Measurements from ENCODE around the gene GDAP2.

Gene GDAP2

DNA sequence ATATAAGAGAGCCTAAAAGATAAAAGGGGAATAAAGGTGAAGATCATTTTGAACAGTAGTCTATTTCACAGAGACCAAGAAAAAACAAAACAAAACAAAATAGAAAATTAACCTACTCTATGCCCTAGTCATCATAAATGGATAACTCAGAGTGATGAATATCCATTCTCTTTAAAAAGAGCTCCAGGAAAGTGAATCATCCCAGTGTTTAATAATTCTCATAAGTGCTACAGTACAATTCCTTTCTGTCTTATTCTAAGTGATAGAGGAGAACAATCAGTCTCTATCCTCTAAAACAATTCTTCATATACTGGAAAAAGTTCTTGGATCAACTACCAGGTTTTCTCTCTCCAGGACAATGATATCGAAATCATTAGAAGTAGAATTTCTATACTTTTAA lies 45.8 kb downstream of the GDAP2 start:
- TF ChIP-seq SIN3A (IDR thresholded peaks at IDR 0.05; ENCODE audit: borderline replicate concordance, insufficient read depth, low read length) (no peak), TAF1 (IDR thresholded peaks at IDR 0.05; ENCODE audit: borderline replicate concordance, insufficient read depth, low read length) (no peak), POLR2AphosphoS5 (IDR thresholded peaks at IDR 0.05; ENCODE audit: low read depth, low read length) (no peak), FOXP2 (optimal IDR thresholded peaks at IDR 0.05; ENCODE audit: borderline replicate concordance, extremely low read depth, extremely low read length, insufficient read depth) (no peak)
- TF ChIP-seq, protein P1, sequence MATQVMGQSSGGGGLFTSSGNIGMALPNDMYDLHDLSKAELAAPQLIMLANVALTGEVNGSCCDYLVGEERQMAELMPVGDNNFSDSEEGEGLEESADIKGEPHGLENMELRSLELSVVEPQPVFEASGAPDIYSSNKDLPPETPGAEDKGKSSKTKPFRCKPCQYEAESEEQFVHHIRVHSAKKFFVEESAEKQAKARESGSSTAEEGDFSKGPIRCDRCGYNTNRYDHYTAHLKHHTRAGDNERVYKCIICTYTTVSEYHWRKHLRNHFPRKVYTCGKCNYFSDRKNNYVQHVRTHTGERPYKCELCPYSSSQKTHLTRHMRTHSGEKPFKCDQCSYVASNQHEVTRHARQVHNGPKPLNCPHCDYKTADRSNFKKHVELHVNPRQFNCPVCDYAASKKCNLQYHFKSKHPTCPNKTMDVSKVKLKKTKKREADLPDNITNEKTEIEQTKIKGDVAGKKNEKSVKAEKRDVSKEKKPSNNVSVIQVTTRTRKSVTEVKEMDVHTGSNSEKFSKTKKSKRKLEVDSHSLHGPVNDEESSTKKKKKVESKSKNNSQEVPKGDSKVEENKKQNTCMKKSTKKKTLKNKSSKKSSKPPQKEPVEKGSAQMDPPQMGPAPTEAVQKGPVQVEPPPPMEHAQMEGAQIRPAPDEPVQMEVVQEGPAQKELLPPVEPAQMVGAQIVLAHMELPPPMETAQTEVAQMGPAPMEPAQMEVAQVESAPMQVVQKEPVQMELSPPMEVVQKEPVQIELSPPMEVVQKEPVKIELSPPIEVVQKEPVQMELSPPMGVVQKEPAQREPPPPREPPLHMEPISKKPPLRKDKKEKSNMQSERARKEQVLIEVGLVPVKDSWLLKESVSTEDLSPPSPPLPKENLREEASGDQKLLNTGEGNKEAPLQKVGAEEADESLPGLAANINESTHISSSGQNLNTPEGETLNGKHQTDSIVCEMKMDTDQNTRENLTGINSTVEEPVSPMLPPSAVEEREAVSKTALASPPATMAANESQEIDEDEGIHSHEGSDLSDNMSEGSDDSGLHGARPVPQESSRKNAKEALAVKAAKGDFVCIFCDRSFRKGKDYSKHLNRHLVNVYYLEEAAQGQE (IDR thresholded peaks at IDR 0.05; ENCODE audit: insufficient read depth in 1 of 2, low read depth in 2 of 2, low read length in 2 of 2): no peak

DNA sequence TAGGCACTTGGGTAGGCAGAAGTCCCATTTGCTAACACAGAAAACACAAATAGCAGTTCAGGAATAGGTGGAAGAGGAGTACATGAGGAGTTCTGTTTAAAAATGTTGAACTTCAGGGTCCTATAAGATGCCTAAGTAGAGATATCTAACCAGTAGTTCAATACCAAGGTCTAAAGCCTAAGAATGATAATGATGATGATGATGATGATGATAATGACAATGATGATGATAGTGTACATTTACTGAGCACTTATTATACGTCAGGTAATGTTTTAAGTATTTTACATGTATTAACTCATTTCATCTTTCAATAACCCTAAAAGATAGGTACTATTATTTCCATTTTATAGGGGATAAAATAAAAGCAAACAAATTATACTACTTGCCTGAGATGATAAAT lies 50.1 kb downstream of the GDAP2 start:
- TF ChIP-seq POLR2AphosphoS5 (IDR thresholded peaks at IDR 0.05; ENCODE audit: low read depth, low read length) (no peak), TAF1 (IDR thresholded peaks at IDR 0.05; ENCODE audit: borderline replicate concordance, insufficient read depth, low read length) (no peak), FOXP2 (optimal IDR thresholded peaks at IDR 0.05; ENCODE audit: borderline replicate concordance, extremely low read depth, extremely low read length, insufficient read depth) (no peak), SIN3A (IDR thresholded peaks at IDR 0.05; ENCODE audit: borderline replicate concordance, insufficient read depth, low read length) (no peak)
- TF ChIP-seq, protein P1 (IDR thresholded peaks at IDR 0.05; ENCODE audit: insufficient read depth in 1 of 2, low read depth in 2 of 2, low read length in 2 of 2): no peak

DNA sequence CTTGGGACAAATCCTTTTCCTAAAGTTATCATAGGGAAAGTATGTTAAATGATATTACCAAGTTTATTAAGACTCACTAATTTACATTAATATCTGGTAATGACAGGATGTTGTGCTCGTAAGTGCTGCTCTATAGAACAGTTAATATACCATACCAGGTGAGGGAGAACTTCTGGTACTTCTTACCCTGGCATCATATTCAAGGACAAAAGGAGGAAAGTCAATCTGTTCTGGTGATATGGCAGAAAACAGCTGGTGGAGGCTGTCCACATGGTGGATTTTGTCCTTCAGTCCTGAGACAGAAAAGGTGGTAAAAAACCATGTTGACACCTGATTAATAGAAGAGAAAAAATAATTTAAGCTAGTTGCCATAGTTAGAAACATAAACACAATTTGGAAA lies 51.6 kb downstream of the GDAP2 start:
- no peak for TF ChIP-seq TAF1 (IDR thresholded peaks at IDR 0.05; ENCODE audit: borderline replicate concordance, insufficient read depth, low read length)
- no peak for TF ChIP-seq POLR2AphosphoS5 (IDR thresholded peaks at IDR 0.05; ENCODE audit: low read depth, low read length)
- no peak for TF ChIP-seq FOXP2 (optimal IDR thresholded peaks at IDR 0.05; ENCODE audit: borderline replicate concordance, extremely low read depth, extremely low read length, insufficient read depth)
- TF ChIP-seq, protein P1 (IDR thresholded peaks at IDR 0.05; ENCODE audit: insufficient read depth in 1 of 2, low read depth in 2 of 2, low read length in 2 of 2): no peak
- no peak for TF ChIP-seq SIN3A (IDR thresholded peaks at IDR 0.05; ENCODE audit: borderline replicate concordance, insufficient read depth, low read length)

DNA sequence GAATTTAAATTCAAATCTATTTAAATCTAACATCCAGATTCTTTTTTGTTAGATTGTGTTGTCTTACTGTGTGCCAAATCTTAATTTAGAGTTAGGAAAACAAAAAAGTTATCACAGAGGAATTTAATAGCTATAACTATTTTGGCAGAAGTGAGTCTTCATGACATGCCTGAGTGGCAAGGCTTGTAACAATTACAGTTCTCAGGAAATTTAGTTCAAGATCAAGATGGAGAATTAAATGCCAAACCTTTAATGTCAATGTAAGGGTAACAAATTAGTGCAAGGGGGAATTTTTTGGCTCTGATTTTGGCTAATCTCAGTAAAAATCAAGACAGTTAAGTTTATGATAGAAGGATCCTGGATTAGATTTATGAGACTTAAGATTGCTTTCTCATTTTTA lies 58.4 kb downstream of the GDAP2 start:
- TF ChIP-seq FOXP2 (optimal IDR thresholded peaks at IDR 0.05; ENCODE audit: borderline replicate concordance, extremely low read depth, extremely low read length, insufficient read depth) (no peak), TAF1 (IDR thresholded peaks at IDR 0.05; ENCODE audit: borderline replicate concordance, insufficient read depth, low read length) (no peak), SIN3A (IDR thresholded peaks at IDR 0.05; ENCODE audit: borderline replicate concordance, insufficient read depth, low read length) (no peak), POLR2AphosphoS5 (IDR thresholded peaks at IDR 0.05; ENCODE audit: low read depth, low read length) (no peak)
- TF ChIP-seq, protein P1 (IDR thresholded peaks at IDR 0.05; ENCODE audit: insufficient read depth in 1 of 2, low read depth in 2 of 2, low read length in 2 of 2): no peak

DNA sequence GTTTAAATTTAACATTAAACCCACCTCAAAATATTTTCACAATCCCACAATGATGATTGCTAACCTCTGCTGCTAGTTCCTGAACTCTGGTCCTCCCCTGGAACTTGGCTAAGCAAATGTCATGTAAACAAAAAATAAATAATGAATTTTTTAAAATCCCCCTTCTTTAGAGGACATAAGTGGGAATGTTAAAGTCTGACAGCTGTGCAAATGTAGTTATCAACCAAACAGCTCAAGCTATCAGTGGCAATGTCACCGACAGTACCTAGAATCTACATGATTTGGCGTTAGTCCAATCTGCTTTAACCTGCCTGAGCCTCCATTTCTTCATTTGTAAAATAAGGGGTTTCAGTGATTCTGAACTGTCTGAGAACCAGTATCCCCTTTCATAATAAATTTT lies 67.7 kb downstream of the GDAP2 start:
- TF ChIP-seq, protein P1 (IDR thresholded peaks at IDR 0.05; ENCODE audit: insufficient read depth in 1 of 2, low read depth in 2 of 2, low read length in 2 of 2): no peak
- TF ChIP-seq FOXP2 (optimal IDR thresholded peaks at IDR 0.05; ENCODE audit: borderline replicate concordance, extremely low read depth, extremely low read length, insufficient read depth): no peak
- TF ChIP-seq SIN3A (IDR thresholded peaks at IDR 0.05; ENCODE audit: borderline replicate concordance, insufficient read depth, low read length): no peak
- TF ChIP-seq TAF1 (IDR thresholded peaks at IDR 0.05; ENCODE audit: borderline replicate concordance, insufficient read depth, low read length): no peak
- TF ChIP-seq POLR2AphosphoS5 (IDR thresholded peaks at IDR 0.05; ENCODE audit: low read depth, low read length): no peak

Measured in PFSK-1 (cell line).